Measurements from ENCODE around the gene CSHL1.

CSHL1 gene

DNA sequence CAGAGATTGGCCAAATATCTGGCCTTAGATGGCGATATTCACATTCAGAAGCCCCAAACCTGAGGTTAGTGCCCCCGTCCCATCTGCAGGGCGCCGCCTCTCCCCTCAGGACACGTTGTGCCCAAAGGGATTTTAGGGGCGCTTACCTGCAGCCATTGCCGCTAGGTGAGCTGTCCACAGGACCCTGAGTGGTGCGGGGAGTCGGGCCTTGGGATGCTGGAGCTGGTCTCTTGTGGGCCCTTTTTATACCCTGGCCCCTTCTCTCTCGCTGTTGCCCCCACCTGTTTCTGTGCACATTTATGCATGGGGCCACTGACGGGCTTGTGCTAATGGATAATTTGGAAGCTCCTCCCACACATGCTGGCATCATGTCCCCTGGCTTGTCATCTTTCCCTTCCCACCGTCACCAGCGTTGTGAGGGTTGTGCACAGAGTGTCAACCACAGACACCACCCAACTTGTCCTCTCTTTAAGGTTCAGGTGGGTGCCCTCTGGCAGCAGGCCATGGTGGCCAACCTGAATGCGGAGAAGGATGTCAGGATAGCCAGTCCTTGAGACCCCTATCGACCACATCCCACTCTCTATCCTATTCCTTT lies at the start of gene CSHL1:
Gene CSHL1 (minus strand): TSS at position 218 of the 595 bp plus-strand sequence. CDS start 62 bp downstream, at position 156.
- DNase-seq: no peak

- DNase-seq: no peak
These were observed 49.4 kb upstream of the CSHL1 start for GRCh38 chr17:63960430-63960829.

DNA sequence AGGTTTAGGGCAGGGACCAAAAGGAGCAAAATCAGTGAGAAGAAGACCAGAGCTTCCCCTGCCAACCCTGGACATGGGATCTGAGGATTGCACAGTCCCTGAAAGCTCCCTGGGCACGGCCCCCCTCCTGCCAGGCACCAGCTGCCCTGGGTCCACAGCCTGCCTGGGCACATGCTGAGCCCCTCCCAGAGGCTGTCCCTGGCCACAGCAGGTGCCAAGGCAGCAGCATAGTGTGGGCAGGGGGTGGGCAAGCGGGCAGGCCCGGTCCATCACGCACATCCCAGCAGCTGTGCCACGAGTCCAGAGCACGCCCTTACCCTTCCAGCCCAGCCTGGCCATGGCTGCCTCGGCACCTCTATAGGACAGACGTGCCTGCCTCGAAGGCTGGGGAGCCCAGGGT lies 48.9 kb upstream of the CSHL1 start:
- no peak for DNase-seq

- DNase-seq: no peak
These were observed 45.4 kb upstream of the CSHL1 start for GRCh38 chr17:63956296-63956920.

DNA sequence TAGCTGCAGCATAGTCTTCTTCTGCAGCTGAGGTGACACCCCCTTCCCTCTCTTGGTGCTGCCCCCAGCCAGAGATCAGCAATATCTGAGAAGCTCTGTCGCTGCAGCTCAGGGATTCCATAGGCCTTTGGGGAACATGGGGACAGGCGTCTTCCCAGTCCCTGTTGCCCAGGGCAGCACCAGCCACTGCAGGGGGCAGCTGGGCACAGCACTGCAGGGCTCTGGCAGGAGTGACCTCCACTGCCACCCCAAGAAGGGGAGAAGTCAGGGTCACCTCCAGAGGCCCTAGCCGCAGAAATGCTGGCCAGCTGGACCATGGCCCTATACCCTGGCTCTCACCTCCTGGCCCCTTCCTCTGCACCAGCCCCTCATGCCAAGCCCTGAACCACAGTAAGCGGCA lies 44.7 kb upstream of the CSHL1 start:
- DNase-seq: no peak

- no peak for DNase-seq
These were observed 44.2 kb upstream of the CSHL1 start for GRCh38 chr17:63955232-63955631.

DNA sequence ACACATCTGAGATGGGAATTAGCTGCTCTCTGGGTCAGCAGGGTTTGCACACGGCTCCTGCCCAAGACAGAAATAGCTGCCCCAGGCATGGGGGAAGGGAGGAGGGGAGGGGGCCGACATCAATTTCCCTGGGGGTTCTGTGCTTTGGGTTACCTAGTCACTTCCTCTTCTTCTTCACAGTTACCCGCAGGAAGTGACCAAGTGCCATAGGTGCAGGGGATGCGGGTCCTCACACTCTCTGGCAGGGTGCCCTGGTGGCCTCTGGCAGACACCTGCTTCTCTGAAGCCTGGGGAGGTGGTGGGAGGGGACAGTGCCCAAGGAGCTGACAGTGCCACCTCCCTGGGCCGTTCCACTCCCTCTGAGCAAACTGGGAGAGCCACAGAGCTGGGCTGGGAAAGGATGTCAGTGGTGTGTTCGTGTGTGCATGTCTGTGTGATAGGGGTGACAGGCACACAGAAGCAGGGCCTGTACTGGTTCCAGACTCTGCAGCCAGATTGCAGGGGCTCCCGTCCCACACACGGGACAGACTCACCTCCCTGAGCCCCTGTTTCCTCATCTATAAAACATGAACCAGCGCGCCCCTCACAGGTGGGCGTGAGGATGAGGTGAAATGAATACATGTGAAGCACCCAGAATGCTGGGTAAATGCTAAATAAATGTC lies 43.5 kb upstream of the CSHL1 start:
- no peak for DNase-seq

GRCh38 chr17:63950940-63951907 lies 40.2 kb upstream of the CSHL1 start:
- no peak for DNase-seq

DNA sequence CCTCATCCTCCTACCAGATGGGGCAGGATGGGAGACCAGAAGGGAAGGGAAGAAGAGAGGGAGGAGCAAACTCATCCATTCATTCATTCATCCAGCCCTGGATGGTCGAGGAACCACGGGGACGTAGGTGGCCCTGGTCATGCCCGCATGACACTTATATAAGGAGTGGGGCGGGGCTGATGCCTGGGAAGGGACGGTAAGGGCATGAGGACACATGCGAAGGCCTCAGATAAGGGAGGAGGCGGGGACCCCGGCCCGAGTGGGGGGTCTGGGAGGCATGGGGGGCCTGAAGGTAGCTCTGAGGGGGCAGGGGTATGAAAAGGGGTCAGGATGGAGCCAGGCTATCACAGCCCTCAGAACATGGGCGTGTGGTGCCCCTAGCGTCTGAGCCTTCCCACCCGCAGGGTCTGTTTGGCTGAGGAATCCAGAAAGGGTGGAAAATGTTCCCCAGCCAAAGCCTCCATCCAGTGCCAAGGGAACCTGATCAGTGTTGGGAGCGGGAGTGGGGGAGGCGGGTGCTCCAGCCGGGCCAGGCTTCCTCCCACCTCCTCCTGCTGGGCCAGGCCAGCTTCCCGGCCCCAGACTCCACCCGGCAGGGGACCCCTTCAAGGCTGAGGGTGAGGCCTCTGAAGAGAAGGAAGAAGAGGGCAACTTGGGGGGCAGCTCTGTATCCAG lies 38.7 kb upstream of the CSHL1 start:
- no peak for DNase-seq

DNA sequence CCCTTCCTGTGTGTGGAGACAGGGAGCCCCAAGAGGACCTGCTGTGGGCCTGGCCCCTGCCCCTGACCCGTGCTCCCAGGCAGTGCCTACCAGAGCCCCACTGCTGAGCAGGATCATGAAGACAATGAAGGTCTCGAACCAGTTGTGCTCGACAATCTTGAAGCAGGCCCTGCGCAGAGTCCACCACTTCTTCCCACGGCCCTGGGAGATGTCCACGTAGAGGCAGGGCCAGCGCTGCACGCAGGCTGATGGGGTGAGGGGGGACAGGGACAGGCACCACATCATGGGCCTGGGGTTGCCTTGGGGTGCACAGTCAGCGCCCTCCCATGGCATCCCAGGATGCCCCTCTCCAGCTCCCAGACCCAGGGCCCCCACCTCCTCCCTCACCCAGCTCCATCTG lies 37.5 kb upstream of the CSHL1 start:
- no peak for DNase-seq

DNA sequence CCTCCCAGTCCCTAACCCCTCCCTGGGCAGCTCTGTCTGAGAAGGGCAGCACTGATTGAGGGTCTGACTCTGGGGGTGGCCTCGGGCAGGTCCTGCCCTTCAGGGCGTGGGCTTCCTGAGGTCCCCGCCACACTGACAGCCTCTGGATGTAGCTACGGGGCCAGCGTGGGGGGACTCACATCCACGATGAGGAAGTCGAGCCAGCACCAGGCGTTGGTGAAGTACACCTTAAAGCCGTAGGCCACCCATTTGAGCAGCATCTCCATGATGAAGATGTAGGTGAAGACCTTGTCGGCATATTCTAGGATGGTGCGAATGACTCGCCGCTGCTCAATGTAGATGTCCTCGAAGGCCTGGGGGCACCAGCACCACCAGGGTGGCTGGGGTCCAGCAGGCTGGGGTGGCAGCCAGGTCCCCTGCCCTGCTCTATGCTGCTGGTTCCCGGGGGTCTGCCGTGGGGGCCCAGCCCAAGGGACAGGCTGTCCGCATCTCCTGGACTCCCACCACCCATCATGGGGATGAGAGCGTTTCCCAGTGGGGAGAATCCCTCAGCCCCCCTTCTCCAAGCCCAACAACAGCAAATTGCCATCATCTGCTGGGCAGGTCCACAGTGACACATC lies 36.8 kb upstream of the CSHL1 start:
- DNase-seq: no peak

GRCh38 chr17:63946440-63947363 lies 35.6 kb upstream of the CSHL1 start:
- DNase-seq: peak in 11 of 56 donors; percentile 4 to 23 (median 12)

DNA sequence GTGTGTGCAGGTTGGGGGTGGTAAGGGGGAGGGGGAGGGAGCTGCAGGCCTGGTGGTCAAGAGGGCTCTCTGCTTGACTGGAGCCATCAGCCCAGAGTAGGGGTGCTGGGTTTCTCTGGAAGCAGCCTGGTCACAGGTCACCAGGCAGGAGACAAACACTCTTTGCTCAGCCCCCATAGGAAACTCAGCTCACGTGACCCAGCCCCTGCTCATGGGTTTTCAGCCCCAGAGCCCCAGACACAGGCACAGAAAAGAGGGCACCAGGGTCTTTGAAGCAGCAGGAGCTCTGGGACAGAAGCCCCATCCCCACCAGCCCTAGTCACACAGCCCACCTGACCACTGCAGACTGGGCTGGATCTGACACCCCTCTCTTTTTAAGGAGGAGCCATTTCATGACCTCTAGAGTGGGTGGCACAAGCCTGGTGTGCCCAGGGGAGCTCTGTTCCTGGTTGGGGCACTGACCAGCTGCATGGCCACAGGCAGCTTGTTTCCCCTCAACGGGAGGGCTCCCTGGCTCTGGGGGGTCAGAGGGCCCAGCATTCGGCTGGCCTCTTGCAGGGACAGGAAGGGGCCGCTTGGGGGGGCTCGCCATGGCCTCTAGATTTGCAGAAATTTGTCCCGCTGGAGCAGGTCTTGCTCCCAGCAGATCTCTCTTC lies 34.9 kb upstream of the CSHL1 start:
- DNase-seq: no peak

DNA sequence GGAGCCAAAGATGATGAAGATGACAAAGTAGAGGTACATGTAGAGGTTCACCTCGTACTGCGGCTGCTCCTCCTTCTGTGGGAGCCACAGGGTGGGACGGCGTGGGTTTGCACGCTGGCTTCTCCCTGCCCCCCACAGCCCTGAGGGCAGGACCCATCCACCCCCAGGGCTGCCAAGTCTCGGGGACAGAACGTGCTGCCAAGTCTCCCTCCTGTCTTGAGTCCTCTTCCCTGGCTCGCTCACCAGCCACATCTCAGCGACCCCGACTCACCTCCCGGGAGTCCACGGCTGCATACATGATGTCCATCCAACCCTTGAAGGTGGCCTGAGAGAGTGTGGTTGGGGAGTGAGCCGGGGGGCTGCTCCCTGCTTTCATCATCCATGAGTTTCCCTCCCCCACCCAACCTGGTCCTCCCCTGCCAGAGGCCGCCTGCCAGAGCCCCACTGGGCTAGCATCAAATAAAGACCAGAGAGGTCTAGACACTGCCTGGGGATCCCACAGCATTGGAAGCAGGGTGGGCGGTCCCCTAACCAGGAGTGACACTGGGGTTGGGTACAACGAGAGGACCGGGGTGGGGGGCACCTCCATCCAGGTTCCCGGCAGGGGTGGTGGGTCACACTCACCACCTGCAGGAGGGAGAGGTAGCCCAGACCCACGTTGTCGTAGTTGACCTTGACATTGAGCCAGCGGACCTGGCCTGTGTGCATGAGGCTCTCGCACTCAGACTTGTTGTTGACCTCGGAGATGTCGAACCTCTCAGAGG lies 33.9 kb upstream of the CSHL1 start:
- no peak for DNase-seq

DNA sequence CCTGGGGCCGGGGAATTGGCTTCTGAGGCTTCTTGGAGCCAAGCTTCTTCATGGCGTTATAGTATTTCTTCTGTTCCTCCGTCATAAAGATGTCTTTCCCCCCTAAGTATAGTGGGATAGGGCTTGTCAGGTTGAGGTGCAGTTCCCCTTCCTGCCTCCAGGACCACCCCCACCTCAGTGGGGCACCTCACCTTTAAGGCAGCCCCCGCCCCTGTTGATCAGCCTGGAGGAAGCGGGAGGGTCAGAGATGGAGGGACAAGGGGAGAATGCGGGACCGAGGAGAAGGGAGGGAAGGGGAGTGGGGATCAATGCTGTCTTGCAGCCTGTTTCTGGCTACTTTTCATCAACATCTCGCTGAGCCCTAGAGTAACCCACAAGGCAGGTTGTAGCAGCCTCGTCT lies 32.7 kb upstream of the CSHL1 start:
- no peak for DNase-seq

DNA sequence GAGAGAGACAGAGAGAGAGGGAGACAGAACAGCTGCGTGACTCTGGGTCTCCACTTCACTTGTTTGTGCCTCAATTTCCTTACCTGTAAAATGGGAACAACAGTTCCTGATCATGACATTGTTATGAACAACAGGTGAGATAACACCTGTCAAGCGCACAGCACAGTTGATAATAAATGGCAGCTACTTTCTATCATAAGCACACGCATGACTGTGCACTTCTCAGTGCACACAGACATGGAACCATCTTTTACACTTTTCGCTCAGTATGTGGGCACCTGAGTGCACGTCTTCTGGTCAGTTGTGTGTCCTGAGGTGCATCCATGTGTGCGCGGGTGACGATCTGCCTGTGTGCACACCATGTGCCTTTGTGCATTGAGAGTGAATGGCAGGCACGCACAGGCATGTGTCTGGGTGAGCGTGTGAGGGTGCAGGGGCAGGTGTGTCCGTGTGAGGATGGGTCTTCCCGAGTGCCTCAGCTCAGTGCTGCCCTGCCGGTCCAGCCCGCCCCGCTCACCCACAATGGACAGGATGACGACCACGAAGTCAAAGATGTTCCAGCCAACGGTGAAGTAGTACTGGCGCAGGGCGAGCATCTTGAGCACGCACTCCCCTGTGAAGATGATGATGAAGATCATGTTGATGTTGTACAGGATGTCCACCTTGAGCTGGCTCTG lies 31.4 kb upstream of the CSHL1 start:
- no peak for DNase-seq

GRCh38 chr17:63941751-63942150 lies 30.7 kb upstream of the CSHL1 start:
- DNase-seq: no peak

GRCh38 chr17:63941162-63941561 lies 30.1 kb upstream of the CSHL1 start:
- DNase-seq: no peak

Measured in amygdala (tissue), 56 donors.